Measurements from ENCODE around the gene SLC8A1.

SLC8A1 gene

DNA sequence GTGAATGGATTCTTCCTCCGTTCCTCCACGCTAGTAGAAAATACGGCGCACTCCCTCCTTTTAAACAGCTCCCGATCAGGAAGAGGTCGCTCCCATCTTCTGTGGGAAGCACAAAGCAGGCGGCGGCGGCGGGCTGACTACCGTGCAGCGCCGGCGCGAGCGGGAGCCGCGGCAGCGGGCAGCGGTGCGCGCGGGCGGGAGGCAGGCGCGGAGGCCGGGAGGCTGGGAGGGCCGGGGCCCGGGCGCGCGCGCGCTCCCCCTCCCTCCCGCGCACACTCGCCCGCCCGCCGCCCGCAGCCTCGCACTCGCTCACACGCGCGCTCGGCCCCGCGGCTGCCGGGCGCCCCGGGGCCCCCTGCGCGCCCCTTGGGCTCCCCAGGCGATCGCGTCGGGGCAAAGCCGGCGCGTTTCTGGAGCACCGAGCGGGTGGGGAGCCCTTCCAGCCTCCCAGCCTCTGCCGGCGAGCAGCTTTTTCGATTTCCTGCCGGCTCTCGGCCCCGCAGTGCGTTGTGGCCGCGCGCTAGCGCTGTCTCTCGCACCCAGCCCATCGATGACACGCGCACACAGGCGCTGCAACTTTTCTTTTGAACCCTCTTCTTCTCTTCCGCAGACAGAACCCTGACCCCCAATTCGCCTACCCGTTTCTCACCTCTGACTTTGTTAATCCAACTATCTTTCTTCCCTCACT, at the start of gene SLC8A1:
Gene SLC8A1 (minus strand): TSS at position 173 of the 688 bp plus-strand sequence.
- DNase-seq, result no peak

GRCh38 chr2:40499437-40499836, 47.5 kb upstream of the SLC8A1 start:
- DNase-seq, result no peak

DNA sequence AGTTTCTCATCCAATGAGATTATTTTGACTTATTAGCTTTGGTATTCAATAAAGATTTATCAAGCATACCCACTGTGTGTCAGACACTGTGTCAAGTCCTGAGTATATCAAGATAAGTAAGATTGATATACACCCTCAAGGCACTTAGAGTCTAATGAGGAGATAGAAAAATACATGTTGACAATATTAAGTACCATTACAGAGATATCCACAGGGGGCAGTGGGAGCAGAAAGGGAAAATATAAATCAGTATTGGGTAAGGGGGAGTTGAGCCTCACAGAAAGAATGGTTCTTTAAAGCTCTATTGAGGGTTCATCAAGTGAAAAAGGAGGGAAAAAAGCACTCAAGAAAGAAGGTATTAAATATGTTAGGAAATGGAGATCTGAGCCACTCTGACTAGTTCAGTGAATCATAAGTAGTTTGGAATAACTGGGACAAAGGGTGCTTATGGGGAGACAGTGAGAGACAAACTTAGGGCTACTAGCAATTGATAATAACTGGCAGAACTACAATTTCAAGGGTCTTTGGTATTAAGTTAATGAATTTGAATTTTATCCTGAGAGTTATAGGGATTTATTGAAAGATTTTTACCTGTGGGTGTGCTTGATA, 45.5 kb upstream of the SLC8A1 start:
- DNase-seq, result no peak

DNA sequence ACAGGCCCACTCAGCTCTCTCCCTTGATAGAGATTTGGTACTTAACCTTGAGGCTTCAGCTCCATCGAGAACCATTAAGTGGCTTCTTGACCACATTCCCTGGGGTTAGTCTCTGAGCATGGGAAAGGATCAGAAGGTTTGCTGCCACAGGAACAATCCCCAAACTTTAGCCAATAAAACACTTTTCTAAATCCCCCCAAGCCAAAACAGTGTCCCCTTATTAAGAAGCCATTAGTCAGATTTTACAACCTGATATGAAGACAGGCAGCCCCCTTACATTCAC, 37.7 kb upstream of the SLC8A1 start:
- DNase-seq, result no peak

GRCh38 chr2:40488927-40489677, 37.2 kb upstream of the SLC8A1 start:
- DNase-seq, result no peak

- DNase-seq, result no peak
Measured at GRCh38 chr2:40488101-40488601, 36.3 kb upstream of the SLC8A1 start.

GRCh38 chr2:40487602-40488001, 35.7 kb upstream of the SLC8A1 start:
- DNase-seq, result no peak

DNA sequence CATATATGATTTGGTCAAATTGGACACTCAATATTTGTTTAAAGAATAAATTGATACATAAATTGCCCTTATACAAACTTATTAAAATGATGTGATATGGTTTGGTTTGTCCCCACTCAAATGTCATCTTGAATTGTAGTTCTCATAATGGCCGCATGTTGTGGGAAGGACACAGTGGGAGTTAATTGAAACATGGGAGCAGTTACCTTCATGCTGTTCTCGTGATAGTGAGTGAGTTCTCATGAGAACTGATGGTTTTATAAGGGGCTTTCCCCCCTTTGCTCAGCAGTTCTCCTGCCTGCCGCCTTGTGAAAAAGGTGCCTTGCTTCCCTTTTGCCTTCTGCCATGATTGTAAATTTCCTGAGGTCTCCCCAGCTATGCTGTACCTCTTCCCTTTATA, 34.0 kb upstream of the SLC8A1 start:
- DNase-seq, result no peak

DNA sequence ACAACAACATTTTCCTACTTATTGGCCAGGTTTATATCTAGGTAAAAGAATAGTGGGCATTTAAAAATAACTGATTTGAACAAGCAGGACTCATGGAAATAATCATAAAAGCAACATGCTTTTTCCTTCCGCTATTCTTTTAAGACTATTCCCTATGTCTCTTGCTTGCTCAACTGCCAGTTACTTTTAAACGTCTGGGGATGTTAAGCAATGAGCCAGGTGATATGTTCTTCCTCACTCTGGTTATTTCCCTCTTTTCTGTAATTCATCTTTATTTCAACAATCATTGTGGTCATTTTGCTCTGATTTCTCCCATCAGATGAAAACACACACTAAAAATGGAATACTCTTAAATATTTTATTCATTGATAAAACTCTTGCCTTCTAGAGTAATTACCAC, 33.4 kb upstream of the SLC8A1 start:
- DNase-seq, result no peak

- no peak for DNase-seq
Measured at GRCh38 chr2:40483549-40484243, 31.8 kb upstream of the SLC8A1 start.

- no peak for DNase-seq
Measured at GRCh38 chr2:40480596-40480995, 28.7 kb upstream of the SLC8A1 start.

GRCh38 chr2:40480073-40480472, 28.2 kb upstream of the SLC8A1 start:
- DNase-seq, result no peak

GRCh38 chr2:40477361-40477760, 25.5 kb upstream of the SLC8A1 start:
- no peak for DNase-seq

GRCh38 chr2:40476436-40476835, 24.5 kb upstream of the SLC8A1 start:
- DNase-seq, result no peak

DNA sequence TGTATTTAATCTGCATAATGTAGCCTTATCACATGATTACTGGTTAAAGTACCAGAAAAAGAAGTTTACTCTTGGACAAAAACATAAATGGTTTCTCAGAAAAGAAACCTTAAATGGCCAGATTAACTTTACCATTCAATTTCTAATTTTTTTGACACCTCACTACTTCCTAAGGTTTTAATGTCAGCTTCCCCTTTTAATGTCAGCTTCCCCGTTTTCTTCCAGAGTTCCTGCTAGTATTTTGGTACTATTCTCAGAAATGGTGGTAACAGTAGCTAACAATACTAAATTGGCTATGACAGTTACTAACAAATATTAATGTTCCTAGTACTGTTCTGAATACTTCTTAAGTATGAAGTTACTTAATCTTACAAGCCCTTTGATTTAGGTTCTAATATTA, 22.4 kb upstream of the SLC8A1 start:
- DNase-seq, result no peak

GRCh38 chr2:40471866-40472265, 20.0 kb upstream of the SLC8A1 start:
- DNase-seq, result no peak

DNA sequence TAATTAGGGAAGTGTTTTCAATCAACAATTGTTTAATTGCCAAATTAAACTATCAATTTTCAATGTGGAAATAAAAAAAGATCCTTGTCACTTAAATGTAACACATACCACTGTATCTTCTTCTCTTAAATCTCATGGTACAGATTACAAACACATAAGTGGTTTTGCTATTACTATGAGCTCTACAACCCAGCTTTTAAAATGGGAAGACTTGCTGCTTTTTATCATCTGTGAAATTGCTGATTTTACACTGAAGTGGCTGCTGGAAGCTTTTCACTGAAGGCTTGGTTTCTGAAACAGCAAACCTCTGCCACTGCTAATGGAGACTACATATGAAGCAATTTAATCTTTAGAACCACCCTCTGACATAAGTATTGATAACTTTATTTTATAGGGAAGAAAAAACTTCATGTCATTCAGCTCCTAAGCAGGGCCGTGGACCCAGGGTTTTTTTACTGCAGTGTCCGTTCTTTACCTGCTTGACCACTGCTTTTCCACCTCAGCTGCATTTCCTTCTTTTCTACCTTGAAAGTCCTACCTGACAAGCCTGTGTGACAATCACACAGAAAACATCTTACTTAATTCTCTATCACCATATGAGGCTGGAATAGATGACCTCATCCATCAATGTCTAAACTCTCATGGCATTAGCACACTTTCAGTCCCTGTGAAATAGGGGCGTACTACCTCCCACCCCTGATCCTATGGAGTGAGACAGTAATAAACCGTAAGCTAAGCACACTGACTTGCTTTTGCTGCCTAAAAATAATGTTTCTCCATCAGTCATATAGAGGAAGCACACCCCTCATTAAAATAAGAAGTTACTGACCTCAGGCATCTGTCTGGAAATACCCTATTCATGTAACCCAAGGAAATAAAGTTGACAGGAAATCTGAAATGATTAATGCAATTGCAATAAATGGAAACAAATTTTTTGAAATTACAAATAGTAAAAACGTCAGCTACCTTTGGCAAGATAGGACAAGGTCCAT, 19.2 kb upstream of the SLC8A1 start:
- no peak for DNase-seq

DNA sequence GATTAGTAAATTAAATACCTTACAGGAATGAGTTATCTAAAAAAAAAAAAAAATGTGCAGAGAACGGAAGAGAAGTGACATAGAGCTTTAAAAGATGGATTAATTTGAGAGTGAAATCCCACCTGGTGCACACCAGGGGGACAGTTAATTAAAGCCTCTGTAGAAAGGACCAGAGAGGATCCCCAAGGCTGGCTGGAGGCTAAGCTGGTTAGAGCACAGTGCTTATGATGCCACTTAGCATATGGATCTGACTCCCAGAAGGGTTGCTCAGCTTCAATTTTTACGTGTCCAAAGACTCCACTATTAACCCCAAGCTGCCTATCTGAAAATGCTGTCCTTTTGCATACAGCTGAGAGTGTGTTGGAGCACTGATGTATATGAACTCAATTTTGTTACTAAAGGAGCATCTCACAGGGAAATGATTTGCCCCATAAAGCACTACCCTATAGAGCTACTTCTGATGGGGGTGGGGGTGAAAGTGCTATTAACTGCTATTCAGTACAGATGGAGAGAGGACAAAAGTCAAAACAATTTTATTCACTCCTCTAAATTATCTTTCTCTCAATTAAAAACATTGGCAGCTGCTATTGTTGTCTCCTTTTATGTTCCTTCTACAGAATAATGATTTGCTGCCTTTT, 15.2 kb upstream of the SLC8A1 start:
- DNase-seq, result peak; percentile 50

DNA sequence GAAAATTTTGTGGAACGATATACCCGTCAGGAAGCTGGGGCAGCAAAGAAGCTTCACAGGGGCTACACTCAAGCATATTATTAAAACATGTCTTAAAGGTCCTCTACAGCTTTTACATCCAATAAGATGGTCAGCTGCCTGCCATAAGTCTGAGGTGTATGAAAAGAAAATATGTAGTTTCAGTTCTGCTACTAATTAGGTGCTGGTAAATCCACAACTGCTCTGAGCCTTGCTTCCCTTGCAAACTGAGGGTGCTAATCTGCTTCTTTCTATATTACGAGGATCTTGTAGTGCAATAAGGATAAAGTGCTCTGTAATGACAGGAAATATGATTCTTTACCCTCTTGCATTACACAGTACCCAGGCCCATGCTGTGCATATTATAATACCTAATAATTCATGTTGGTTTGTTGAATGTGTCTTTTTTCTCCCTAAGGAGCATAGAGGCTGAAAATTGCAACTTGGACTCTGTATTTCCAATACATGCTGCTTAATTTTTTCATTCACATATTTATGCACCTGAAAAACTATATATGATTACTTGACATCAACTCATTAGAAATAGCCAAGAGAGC, 14.5 kb upstream of the SLC8A1 start:
- no peak for DNase-seq

DNA sequence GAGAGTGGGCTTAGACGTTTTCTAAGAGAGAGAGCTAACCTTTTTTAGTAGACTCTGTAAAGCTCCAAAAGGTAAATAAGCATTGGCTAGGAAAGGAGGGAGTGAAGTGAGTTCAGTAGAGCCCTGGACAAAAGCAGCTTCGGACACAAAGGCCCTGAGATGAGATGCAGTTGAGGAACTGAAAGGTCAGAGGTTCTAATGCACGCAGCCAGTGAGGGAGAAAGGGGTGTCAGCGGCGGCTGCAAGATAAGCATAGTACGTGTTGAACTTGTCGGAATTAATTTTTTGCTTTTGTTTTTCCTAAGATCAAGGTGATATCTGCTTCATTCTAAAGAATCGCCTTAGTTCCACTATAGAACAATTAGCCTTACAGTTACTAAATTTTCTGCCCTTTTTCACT, 11.2 kb upstream of the SLC8A1 start:
- DNase-seq, result no peak

DNA sequence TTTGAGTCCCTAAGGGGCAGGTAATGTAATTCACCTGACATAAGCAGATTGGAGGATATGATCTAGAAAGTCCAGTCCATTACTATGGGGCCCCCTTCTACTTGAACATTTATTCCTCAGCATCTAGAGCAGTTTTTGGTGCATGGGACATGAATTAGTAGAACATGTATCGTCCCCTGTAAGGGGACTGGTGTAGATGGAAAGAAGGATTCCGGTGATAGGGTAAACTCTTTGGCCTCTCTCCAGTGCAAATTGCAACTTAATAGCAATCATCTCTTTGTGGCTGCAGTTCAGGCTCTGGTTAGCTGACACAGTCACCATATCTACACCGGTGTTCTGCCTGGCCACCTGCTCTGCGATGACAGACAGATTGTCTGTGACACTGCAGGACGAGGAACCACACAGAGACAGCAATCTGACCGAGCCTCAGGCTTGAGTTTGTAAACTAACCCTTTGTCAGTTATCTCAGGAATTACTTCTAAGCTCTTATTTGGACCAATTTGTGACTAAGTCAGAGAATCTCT, 6.4 kb upstream of the SLC8A1 start:
- DNase-seq, result peak; percentile 88

All from NCI-H2081 treated with DMSO at 0.1 percent for 48 hours (cell line).